H9 (cell line): ENCODE measurements around the gene LPAR3. TPM values are rescaled to one million over a fixed set of nuclear protein-coding genes. Genes with fewer than 3 reads are reported as not detected.

Experiments
- DNase-seq: peaks from one replicate; pipeline ENCODE4 v3.0.0-alpha.2; 2017
- H2AFZ ChIP-seq: one replicate; pipeline ENCODE4 v1.6.1; 2013; ENCODE audit warnings: mild to moderate bottlenecking, low read length, control low read depth, moderate library complexity
- H2AK5ac ChIP-seq: 2 replicates; pipeline ENCODE4 v1.6.1; 2013; ENCODE audit warnings: low read length, control low read depth, mixed read lengths; ENCODE audit not compliant: insufficient read length
- H2BK120ac ChIP-seq: one replicate; pipeline ENCODE4 v1.6.1; 2013; ENCODE audit warnings: low read depth, mild to moderate bottlenecking, low read length, control low read depth, inconsistent platforms; ENCODE audit not compliant: poor library complexity, severe bottlenecking
- H2BK12ac ChIP-seq: 2 replicates; pipeline ENCODE4 v1.6.1; 2013; ENCODE audit warnings: low read length, control low read depth, mixed read lengths, low read depth; ENCODE audit not compliant: insufficient read length
- H2BK15ac ChIP-seq: 2 replicates; pipeline ENCODE4 v1.6.1; 2013; ENCODE audit warnings: low read depth, low read length, control low read depth
- H2BK20ac ChIP-seq: one replicate; pipeline ENCODE4 v1.6.1; 2013; ENCODE audit warnings: low read depth, mild to moderate bottlenecking, low read length, control low read depth, inconsistent platforms; ENCODE audit not compliant: poor library complexity, severe bottlenecking
- H2BK5ac ChIP-seq: 2 replicates; pipeline ENCODE4 v1.6.1; 2013; ENCODE audit warnings: low read length, control low read depth, mixed read lengths; ENCODE audit not compliant: insufficient read length
- H3K14ac ChIP-seq: 2 replicates; pipeline ENCODE4 v1.6.1; 2013; ENCODE audit warnings: low read length, control low read depth; ENCODE audit not compliant: insufficient read depth
- H3K18ac ChIP-seq: 2 replicates; pipeline ENCODE4 v1.6.1; 2013; ENCODE audit warnings: low read depth, mild to moderate bottlenecking, mixed read lengths, low read length, control low read depth; ENCODE audit not compliant: insufficient read length
- H3K23ac ChIP-seq: 2 replicates; pipeline ENCODE4 v1.6.1; 2013; ENCODE audit warnings: low read length, control low read depth, mixed read lengths, low read depth; ENCODE audit not compliant: insufficient read length
- H3K23me2 ChIP-seq: 2 replicates; pipeline ENCODE4 v1.6.1; 2013; ENCODE audit warnings: low read depth, mild to moderate bottlenecking, mixed read lengths, low read length, control low read depth; ENCODE audit not compliant: insufficient read length, poor library complexity, severe bottlenecking
- H3K27ac ChIP-seq: 2 replicates; pipeline ENCODE4 v1.5.1; 2013; ENCODE audit warnings: low read length, control low read depth, mixed read lengths, low read depth; ENCODE audit not compliant: insufficient read length
- H3K27me3 ChIP-seq: 2 replicates; pipeline ENCODE4 v1.6.1; 2013; ENCODE audit warnings: low read length, control low read depth, inconsistent platforms; ENCODE audit not compliant: insufficient read depth
- H3K4ac ChIP-seq: 2 replicates; pipeline ENCODE4 v1.6.1; 2013; ENCODE audit warnings: low read depth, mild to moderate bottlenecking, control low read depth, inconsistent platforms, low read length, moderate library complexity
- H3K4me1 ChIP-seq: 2 replicates; pipeline ENCODE4 v1.6.1; 2013; ENCODE audit warnings: low read length, control low read depth, inconsistent platforms; ENCODE audit not compliant: insufficient read depth
- H3K4me2 ChIP-seq: 2 replicates; pipeline ENCODE4 v1.6.1; 2013; ENCODE audit warnings: low read length, control low read depth, mixed read lengths; ENCODE audit not compliant: insufficient read length, insufficient read depth
- H3K56ac ChIP-seq: 2 replicates; pipeline ENCODE4 v1.6.1; 2013; ENCODE audit warnings: low read depth, mild to moderate bottlenecking, mixed read lengths, low read length, control low read depth; ENCODE audit not compliant: insufficient read length
- H3K79me1 ChIP-seq: 2 replicates; pipeline ENCODE4 v1.6.1; 2013; ENCODE audit warnings: low read depth, mild to moderate bottlenecking, moderate library complexity, low read length, control low read depth, inconsistent platforms; ENCODE audit not compliant: insufficient read depth, poor library complexity, severe bottlenecking
- H3K79me2 ChIP-seq: 2 replicates; pipeline ENCODE4 v1.6.1; 2013; ENCODE audit warnings: low read length, control low read depth, inconsistent platforms; ENCODE audit not compliant: insufficient read depth
- H3K9ac ChIP-seq: 2 replicates; pipeline ENCODE4 v1.6.1; 2013; ENCODE audit warnings: low read length, control low read depth, mixed read lengths; ENCODE audit not compliant: insufficient read length; ENCODE audit errors: extremely low read depth
- H3K9me3 ChIP-seq: one replicate; pipeline ENCODE4 v1.6.1; 2013; ENCODE audit warnings: low read depth, low read length, inconsistent platforms; ENCODE audit not compliant: control insufficient read depth
- H3T11ph ChIP-seq: one replicate; pipeline ENCODE4 v1.6.1; 2013; ENCODE audit warnings: mild to moderate bottlenecking, low read length, control low read depth, inconsistent platforms
- H4K20me1 ChIP-seq: one replicate; pipeline ENCODE4 v1.6.1; 2013; ENCODE audit not compliant: control insufficient read depth, insufficient read length, insufficient read depth
- H4K5ac ChIP-seq: 2 replicates; pipeline ENCODE4 v1.6.1; 2013; ENCODE audit warnings: low read depth, mild to moderate bottlenecking, mixed read lengths, low read length, control low read depth; ENCODE audit not compliant: insufficient read length
- H4K8ac ChIP-seq: replicated peaks from 2 replicates; pipeline ENCODE4 v1.6.1; 2013; ENCODE audit warnings: low read length, control low read depth, mixed read lengths, low read depth; ENCODE audit not compliant: insufficient read length
- H4K91ac ChIP-seq: 2 replicates; pipeline ENCODE4 v1.6.1; 2013; ENCODE audit warnings: low read depth, mild to moderate bottlenecking, moderate library complexity, mixed read lengths, low read length, control low read depth; ENCODE audit not compliant: insufficient read length
- H3K27ac Mint-ChIP-seq, 3 experiments: 2 replicates in 2 of 3; 3 replicates in 1 of 3; pipeline ENCODE4 v1.8.0; 2020 to 2021; ENCODE audit warnings: mixed read lengths in 3 of 3, mild to moderate bottlenecking in 1 of 3, moderate library complexity in 1 of 3
- H3K27me3 Mint-ChIP-seq: 2 replicates; pipeline ENCODE4 v1.8.0; 2021; ENCODE audit warnings: low read depth, mild to moderate bottlenecking, moderate library complexity, mixed read lengths
- H3K36me3 Mint-ChIP-seq, 3 experiments: 2 replicates in 2 of 3; 3 replicates in 1 of 3; pipeline ENCODE4 v1.8.0; 2020 to 2021; ENCODE audit warnings: low read depth in 3 of 3, mixed read lengths in 3 of 3; ENCODE audit not compliant: insufficient read depth in 1 of 3
- H3K4me1 Mint-ChIP-seq, 2 experiments: 2 replicates each; pipeline ENCODE4 v1.8.0; 2020; ENCODE audit warnings: mixed read lengths in 2 of 2
- H3K4me3 Mint-ChIP-seq, 2 experiments: 2 replicates in 1 of 2; 3 replicates in 1 of 2; pipeline ENCODE4 v1.8.0; 2020 to 2021; ENCODE audit warnings: mild to moderate bottlenecking in 2 of 2, mixed read lengths in 2 of 2, moderate library complexity in 1 of 2
- H3K9me3 Mint-ChIP-seq, 2 experiments: 2 replicates in 1 of 2; 3 replicates in 1 of 2; pipeline ENCODE4 v1.8.0; 2020; ENCODE audit warnings: mild to moderate bottlenecking in 2 of 2, mixed read lengths in 2 of 2, moderate library complexity in 1 of 2
- WGBS: extraction: QIAGEN DNeasy Blood & Tissue Kit; methylation state at CpG from one replicate; pipeline ENCODE4 v1.1.7; 2013; ENCODE audit warnings: missing lambda C conversion rate, low lambda C conversion rate, mixed read lengths; ENCODE audit not compliant: insufficient read length; ENCODE audit errors: extremely low coverage; 5-methylcytosine and 5-hydroxymethylcytosine counted together
- total RNA-seq: library from RNA; stranded (reverse); gene quantifications from 2 replicates; pipeline ENCODE4 v1.2.1, GENCODE V29; 2021
- TF ChIP-seq, protein P1 (sequence below): fragments of 200-600 bp; sonication (generic); conservative IDR thresholded peaks from 3 replicates; pipeline ENCODE4 v1.8.0; 2021; ENCODE audit warnings: antibody characterized with exemption, mild to moderate bottlenecking

The LPAR3 gene
- total RNA-seq, 1 experiment from 2014 or later: 3.0 TPM

GRCh38 chr1:84920159-84920558, 27.2 kb upstream of the LPAR3 start:
- no peak overlapping the region for H2BK12ac ChIP-seq
- WGBS: no CpG with 5 or more reads among the region's 1 CpG
- H3K79me2 ChIP-seq: no peaks in the 10 kb centered on the region

More at GRCh38 chr1:84920159-84920558, 27.2 kb upstream of the LPAR3 start:
- Histone ChIP-seq H3K9ac (no peak overlapping the region), H3K14ac (no peak overlapping the region), H3K4ac (no peak overlapping the region), H3K27ac (no peak overlapping the region), H3K27me3 (no peaks in the 10 kb centered on the region), H3K23ac (no peak overlapping the region), H3K18ac (no peak overlapping the region), H2AFZ (no peak overlapping the region), H2BK20ac (no peak overlapping the region), H2AK5ac (no peak overlapping the region), H4K8ac (no peak overlapping the region), H2BK15ac (no peak overlapping the region), H3K56ac (no peak overlapping the region), H2BK120ac (no peak overlapping the region), H3K9me3 (no peaks in the 10 kb centered on the region), H3K4me1 (no peaks in the 10 kb centered on the region), H4K91ac (no peak overlapping the region), H3K4me2 (no peak overlapping the region), H2BK5ac (no peak overlapping the region), H4K20me1 (no peaks in the 10 kb centered on the region), H4K5ac (no peak overlapping the region), H3K23me2 (no peaks in the 10 kb centered on the region), H3K79me1 (no peaks in the 10 kb centered on the region), H3T11ph (no peak overlapping the region)
- peaks cover 3% of the 10 kb centered on the region; the same call in 1 of the 2 replicates for H3K27me3 Mint-ChIP-seq
- TF ChIP-seq, protein P1, sequence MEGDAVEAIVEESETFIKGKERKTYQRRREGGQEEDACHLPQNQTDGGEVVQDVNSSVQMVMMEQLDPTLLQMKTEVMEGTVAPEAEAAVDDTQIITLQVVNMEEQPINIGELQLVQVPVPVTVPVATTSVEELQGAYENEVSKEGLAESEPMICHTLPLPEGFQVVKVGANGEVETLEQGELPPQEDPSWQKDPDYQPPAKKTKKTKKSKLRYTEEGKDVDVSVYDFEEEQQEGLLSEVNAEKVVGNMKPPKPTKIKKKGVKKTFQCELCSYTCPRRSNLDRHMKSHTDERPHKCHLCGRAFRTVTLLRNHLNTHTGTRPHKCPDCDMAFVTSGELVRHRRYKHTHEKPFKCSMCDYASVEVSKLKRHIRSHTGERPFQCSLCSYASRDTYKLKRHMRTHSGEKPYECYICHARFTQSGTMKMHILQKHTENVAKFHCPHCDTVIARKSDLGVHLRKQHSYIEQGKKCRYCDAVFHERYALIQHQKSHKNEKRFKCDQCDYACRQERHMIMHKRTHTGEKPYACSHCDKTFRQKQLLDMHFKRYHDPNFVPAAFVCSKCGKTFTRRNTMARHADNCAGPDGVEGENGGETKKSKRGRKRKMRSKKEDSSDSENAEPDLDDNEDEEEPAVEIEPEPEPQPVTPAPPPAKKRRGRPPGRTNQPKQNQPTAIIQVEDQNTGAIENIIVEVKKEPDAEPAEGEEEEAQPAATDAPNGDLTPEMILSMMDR: no peak
- no peaks in the 10 kb centered on the region; a peak in 1 of 4 replicates for H3K4me1 Mint-ChIP-seq
- no peak overlapping the region for H3K4me3 Mint-ChIP-seq
- no peaks in the 10 kb centered on the region for H3K9me3 Mint-ChIP-seq
- H3K36me3 Mint-ChIP-seq: no peaks in the 10 kb centered on the region
- H3K27ac Mint-ChIP-seq: no peak overlapping the region
- no peak for DNase-seq
